ENCODE data around the gene SLC30A3. TPM values are rescaled to one million over a fixed set of nuclear protein-coding genes. Genes with fewer than 3 reads are reported as not detected.

SLC30A3 gene
- total RNA-seq, 1 experiment from 2014 or later: 45.6 TPM

DNA sequence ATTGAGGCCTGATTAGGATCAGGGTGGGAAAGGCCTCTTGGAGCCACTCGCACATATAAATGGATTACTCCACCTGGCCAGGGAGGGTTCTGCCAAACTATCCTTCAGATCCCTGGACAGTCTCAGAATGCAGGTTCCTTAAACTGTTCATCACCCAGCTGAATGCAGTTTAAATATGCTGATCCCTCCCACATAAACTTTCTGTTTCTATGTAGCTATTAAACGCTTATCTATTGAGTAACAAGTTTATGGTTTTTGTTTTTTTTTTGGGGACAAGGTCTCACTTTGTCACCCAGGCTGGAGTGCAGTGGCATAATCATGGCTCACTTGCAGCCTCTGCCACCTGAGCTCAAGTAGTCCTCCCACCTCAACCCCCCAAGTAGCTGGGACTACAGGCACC lies 43.8 kb downstream of the SLC30A3 start:
- POLR2A ChIA-PET (ENCODE audit: low non-redundant PET): interaction anchor here (0.6 to 0.7 kb wide), 3 partner anchors 32 to 466 kb away, joined by 3 to 4 read pairs (median 4); no protein-coding TSS in a partner anchor
- H3K4me1 ChIP-seq (ENCODE audit: insufficient read depth, low read length, poor library complexity, severe bottlenecking): peaks cover 61% of the 10 kb centered on the region
- H3K36me3 ChIP-seq (ENCODE audit: insufficient read depth, low read length, poor library complexity, severe bottlenecking): peaks cover 45% of the 10 kb centered on the region
- H3K9me3 ChIP-seq (ENCODE audit: low read depth, low read length, poor library complexity, severe bottlenecking): no peaks in the 10 kb centered on the region
- intact Hi-C loops (cut with micrococcal nuclease; ENCODE audit: unreplicated experiment): no loop called here
- no TSS peak for BruUV-seq (replicated peaks)
- DNase-seq (ENCODE audit: low spot score): no peak
- no peak for TF ChIP-seq EZH2 (IDR thresholded peaks at IDR 0.05; ENCODE audit: borderline replicate concordance, low read depth, low read length, poor library complexity, severe bottlenecking)
- TF ChIP-seq, protein P1, sequence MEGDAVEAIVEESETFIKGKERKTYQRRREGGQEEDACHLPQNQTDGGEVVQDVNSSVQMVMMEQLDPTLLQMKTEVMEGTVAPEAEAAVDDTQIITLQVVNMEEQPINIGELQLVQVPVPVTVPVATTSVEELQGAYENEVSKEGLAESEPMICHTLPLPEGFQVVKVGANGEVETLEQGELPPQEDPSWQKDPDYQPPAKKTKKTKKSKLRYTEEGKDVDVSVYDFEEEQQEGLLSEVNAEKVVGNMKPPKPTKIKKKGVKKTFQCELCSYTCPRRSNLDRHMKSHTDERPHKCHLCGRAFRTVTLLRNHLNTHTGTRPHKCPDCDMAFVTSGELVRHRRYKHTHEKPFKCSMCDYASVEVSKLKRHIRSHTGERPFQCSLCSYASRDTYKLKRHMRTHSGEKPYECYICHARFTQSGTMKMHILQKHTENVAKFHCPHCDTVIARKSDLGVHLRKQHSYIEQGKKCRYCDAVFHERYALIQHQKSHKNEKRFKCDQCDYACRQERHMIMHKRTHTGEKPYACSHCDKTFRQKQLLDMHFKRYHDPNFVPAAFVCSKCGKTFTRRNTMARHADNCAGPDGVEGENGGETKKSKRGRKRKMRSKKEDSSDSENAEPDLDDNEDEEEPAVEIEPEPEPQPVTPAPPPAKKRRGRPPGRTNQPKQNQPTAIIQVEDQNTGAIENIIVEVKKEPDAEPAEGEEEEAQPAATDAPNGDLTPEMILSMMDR (conservative IDR thresholded peaks at IDR 0.05; ENCODE audit: low read depth, low read length): no peak
- H3K4me3 ChIP-seq (ENCODE audit: low read depth, low read length, poor library complexity, severe bottlenecking): peak overlapping the region; percentile 61
- H3K27me3 ChIP-seq (replicated peaks; ENCODE audit: insufficient read depth, low read depth, low read length, poor library complexity): no peaks in the 10 kb centered on the region
- peak overlapping the region; percentile 98 for H3K27ac ChIP-seq (ENCODE audit: low read depth, low read length, poor library complexity, severe bottlenecking)
- CTCF ChIA-PET: no interaction called here

- intact Hi-C loops (cut with micrococcal nuclease; ENCODE audit: unreplicated experiment): no loop called here
- CTCF ChIA-PET: no interaction called here
- H3K4me3 ChIP-seq (ENCODE audit: low read depth, low read length, poor library complexity, severe bottlenecking): peak overlapping the region; percentile 61
- H3K27ac ChIP-seq (ENCODE audit: low read depth, low read length, poor library complexity, severe bottlenecking): peak overlapping the region; percentile 98
- TF ChIP-seq, protein P1 (conservative IDR thresholded peaks at IDR 0.05; ENCODE audit: low read depth, low read length): no peak
- no peak for TF ChIP-seq EZH2 (IDR thresholded peaks at IDR 0.05; ENCODE audit: borderline replicate concordance, low read depth, low read length, poor library complexity, severe bottlenecking)
- no peaks in the 10 kb centered on the region for H3K27me3 ChIP-seq (replicated peaks; ENCODE audit: insufficient read depth, low read depth, low read length, poor library complexity)
- no peak for DNase-seq (ENCODE audit: low spot score)
- peaks cover 66% of the 10 kb centered on the region for H3K4me1 ChIP-seq (ENCODE audit: insufficient read depth, low read length, poor library complexity, severe bottlenecking)
- POLR2A ChIA-PET (ENCODE audit: low non-redundant PET): interaction anchor here (0.6 kb wide), 2 partner anchors 118 to 465 kb away, joined by 4 read pairs; no protein-coding TSS in a partner anchor
- no TSS peak for BruUV-seq (replicated peaks)
- no peaks in the 10 kb centered on the region for H3K9me3 ChIP-seq (ENCODE audit: low read depth, low read length, poor library complexity, severe bottlenecking)
- H3K36me3 ChIP-seq (ENCODE audit: insufficient read depth, low read length, poor library complexity, severe bottlenecking): peaks cover 42% of the 10 kb centered on the region
These were observed 44.2 kb downstream of the SLC30A3 start for GRCh38 chr2:27218614-27219013.

DNA sequence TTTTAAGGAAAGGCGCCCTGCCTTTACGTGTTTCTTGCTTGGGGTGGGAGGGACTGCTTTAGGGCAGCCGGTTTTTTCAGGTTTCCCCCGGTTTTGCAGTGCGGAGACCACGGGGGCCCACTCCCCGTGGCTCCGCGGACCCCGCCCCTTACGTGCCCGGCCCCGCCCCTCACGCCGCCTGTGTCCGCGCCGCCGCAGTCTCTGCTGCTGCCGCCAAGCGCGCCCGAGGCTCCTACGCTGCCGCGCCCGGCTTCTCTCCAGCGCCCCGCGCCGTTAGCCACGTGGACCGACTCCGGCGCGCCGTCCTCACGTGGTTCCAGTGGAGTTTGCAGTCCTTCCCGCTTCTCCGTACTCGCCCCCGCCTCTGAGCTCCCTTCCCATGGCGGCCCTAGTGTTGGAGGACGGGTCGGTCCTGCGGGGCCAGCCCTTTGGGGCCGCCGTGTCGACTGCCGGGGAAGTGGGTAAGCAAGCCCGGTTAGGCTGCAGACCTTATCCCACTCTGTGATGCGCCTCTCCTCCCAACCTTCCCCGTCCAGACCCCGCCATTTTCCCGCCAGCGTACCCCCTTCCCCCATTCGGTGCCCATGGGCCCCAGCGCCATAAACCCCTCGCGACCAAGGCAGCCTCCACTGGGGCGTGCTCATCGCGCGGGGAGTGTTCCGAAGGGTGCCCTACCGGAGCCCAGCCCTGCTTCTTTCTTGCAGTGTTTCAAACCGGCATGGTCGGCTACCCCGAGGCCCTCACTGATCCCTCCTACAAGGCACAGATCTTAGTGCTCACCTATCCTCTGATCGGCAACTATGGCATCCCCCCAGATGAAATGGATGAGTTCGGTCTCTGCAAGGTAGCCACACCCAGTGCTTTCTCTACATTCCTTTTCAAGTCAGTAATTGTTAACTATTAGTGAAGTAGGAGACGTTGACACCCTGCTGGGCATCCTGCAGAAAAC lies 45.4 kb downstream of the SLC30A3 start, which contains the start of gene CAD:
TSS of gene CAD (plus strand) at position 197 of the 949 bp plus-strand sequence. CDS start at position 380, 183 bp downstream.
- H3K4me1 ChIP-seq (ENCODE audit: insufficient read depth, low read length, poor library complexity, severe bottlenecking): peaks cover 70% of the 10 kb centered on the region
- H3K27me3 ChIP-seq (replicated peaks; ENCODE audit: insufficient read depth, low read depth, low read length, poor library complexity): no peaks in the 10 kb centered on the region
- intact Hi-C loops (cut with micrococcal nuclease; ENCODE audit: unreplicated experiment): no loop called here
- POLR2A ChIA-PET (ENCODE audit: low non-redundant PET): no interaction called here
- CTCF ChIA-PET: no interaction called here
- H3K36me3 ChIP-seq (ENCODE audit: insufficient read depth, low read length, poor library complexity, severe bottlenecking): peaks cover 32% of the 10 kb centered on the region
- DNase-seq (ENCODE audit: low spot score): peak; percentile 96
- H3K9me3 ChIP-seq (ENCODE audit: low read depth, low read length, poor library complexity, severe bottlenecking): no peaks in the 10 kb centered on the region
- peak within 1 kb of the TSS; percentile 98 for H3K27ac ChIP-seq (ENCODE audit: low read depth, low read length, poor library complexity, severe bottlenecking)
- BruUV-seq (replicated peaks): TSS peak; percentile 19
- H3K4me3 ChIP-seq (ENCODE audit: low read depth, low read length, poor library complexity, severe bottlenecking): peak within 1 kb of the TSS; percentile 61
- TF ChIP-seq, protein P1 (conservative IDR thresholded peaks at IDR 0.05; ENCODE audit: low read depth, low read length): 0 out of 2 replicates have a peak, but pooled peaks have one; percentile 16
- no peak for TF ChIP-seq EZH2 (IDR thresholded peaks at IDR 0.05; ENCODE audit: borderline replicate concordance, low read depth, low read length, poor library complexity, severe bottlenecking)

Data from A673 (cell line).